ENCODE data around the gene PCDHGA7.
"Not testable (repeated sequence)": the region's sequence is repeated elsewhere in the genome, so short reads cannot be mapped to it uniquely, and the experiment has no call there.

Gene PCDHGA7

GRCh38 chr5:141366016-141366896 lies 16.3 kb upstream of the PCDHGA7 start:
- no peak for DNase-seq (ENCODE audit: low read depth)

- no peak for DNase-seq (ENCODE audit: low read depth)
These were observed 12.3 kb upstream of the PCDHGA7 start, which contains the start of gene PCDHGB3 for GRCh38 chr5:141369994-141370848. PCDHGB3 (plus strand) TSS chr5:141370242; CDS start chr5:141370395, 153 bp downstream.

GRCh38 chr5:141371572-141372475 lies 10.7 kb upstream of the PCDHGA7 start:
- DNase-seq (ENCODE audit: low read depth): no peak

GRCh38 chr5:141373673-141374317 lies 8.7 kb upstream of the PCDHGA7 start, which contains the start of gene PCDHGA6:
PCDHGA6 (plus strand) TSS chr5:141373891; CDS start chr5:141374084, 193 bp downstream.
- no peak for DNase-seq (ENCODE audit: low read depth)

- no peak for DNase-seq (ENCODE audit: low read depth)
These were observed 7.9 kb upstream of the PCDHGA7 start for GRCh38 chr5:141374627-141375026.

- not testable (repeated sequence) for DNase-seq (ENCODE audit: low read depth)
These were observed 6.9 kb upstream of the PCDHGA7 start for GRCh38 chr5:141375444-141376155.

- no peak for DNase-seq (ENCODE audit: low read depth)
These were observed 803 bp downstream of the PCDHGA7 start for GRCh38 chr5:141383345-141383744.

- DNase-seq (ENCODE audit: low read depth): no peak
These were observed 2.1 kb downstream of the PCDHGA7 start for GRCh38 chr5:141384471-141385267.

GRCh38 chr5:141387557-141388311 lies 5.2 kb downstream of the PCDHGA7 start, which contains the start of gene PCDHGB4:
PCDHGB4 (plus strand) TSS chr5:141387698; CDS start chr5:141387885, 187 bp downstream.
- not testable (repeated sequence) for DNase-seq (ENCODE audit: low read depth)

GRCh38 chr5:141388661-141389060 lies 6.1 kb downstream of the PCDHGA7 start:
- no peak for DNase-seq (ENCODE audit: low read depth)

GRCh38 chr5:141389153-141390042 lies 6.9 kb downstream of the PCDHGA7 start:
- DNase-seq (ENCODE audit: low read depth): no peak

- DNase-seq (ENCODE audit: low read depth): no peak
These were observed 10.1 kb downstream of the PCDHGA7 start, which contains the start of gene PCDHGA8 for GRCh38 chr5:141392429-141393198. PCDHGA8 (plus strand) TSS chr5:141392633; CDS start chr5:141392814, 181 bp downstream.

GRCh38 chr5:141393267-141393666 lies 10.7 kb downstream of the PCDHGA7 start:
- no peak for DNase-seq (ENCODE audit: low read depth)

- not testable (repeated sequence) for DNase-seq (ENCODE audit: low read depth)
These were observed 12.1 kb downstream of the PCDHGA7 start for GRCh38 chr5:141394401-141395187.

- DNase-seq (ENCODE audit: low read depth): not testable (repeated sequence)
These were observed 15.4 kb downstream of the PCDHGA7 start, which contains the start of gene PCDHGB5 for GRCh38 chr5:141397756-141398551. PCDHGB5 (plus strand) TSS chr5:141397947; CDS start chr5:141398128, 181 bp downstream.
